Right lobe of liver (tissue), 4 donors: ENCODE data around the gene KSR2.

Experiments used
- POLR2A ChIP-seq: fragments of 450-650 bp; IDR thresholded peaks from one replicate; pipeline ENCODE4 v1.6.1; 2017; ENCODE audit warnings: antibody characterized with exemption, mild to moderate bottlenecking
- TF ChIP-seq, protein P1 (sequence below), 4 donors: fragments of 200-600 bp in 3 of 4; fragments of 450-650 bp in 1 of 4; IDR thresholded peaks; one replicate each; pipeline versions ENCODE4 v1.5.1 to v1.8.0; 2016 to 2022; ENCODE audit warnings: antibody characterized with exemption in 4 of 4, mild to moderate bottlenecking in 2 of 4
- donor health status: DM: no; HTN: no; CAD: no.
- donor health status: DM: no; HTN: no; CAD: no.
- donor health status: DM: no; HTN: yes; CAD: no.

DNA sequence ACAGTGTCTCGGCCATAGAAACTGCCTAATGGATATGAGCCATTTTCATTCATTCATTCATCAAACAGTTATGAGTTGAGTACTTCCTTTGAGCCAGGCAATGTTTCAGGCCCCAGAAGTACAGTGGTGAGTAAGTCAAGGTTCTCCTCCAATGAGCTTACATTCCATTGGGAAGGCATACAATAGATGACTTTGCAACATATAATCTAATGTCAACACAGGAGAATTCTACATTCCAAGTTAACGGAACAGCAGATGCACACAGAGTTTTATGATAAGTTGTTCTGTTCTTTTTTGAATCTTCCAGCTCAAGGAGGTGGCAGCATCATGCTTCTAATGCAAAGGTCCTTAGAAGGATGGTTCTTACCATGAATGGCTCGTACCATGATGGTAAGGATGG lies 44.5 kb upstream of the KSR2 start:
- TF ChIP-seq, protein P1, sequence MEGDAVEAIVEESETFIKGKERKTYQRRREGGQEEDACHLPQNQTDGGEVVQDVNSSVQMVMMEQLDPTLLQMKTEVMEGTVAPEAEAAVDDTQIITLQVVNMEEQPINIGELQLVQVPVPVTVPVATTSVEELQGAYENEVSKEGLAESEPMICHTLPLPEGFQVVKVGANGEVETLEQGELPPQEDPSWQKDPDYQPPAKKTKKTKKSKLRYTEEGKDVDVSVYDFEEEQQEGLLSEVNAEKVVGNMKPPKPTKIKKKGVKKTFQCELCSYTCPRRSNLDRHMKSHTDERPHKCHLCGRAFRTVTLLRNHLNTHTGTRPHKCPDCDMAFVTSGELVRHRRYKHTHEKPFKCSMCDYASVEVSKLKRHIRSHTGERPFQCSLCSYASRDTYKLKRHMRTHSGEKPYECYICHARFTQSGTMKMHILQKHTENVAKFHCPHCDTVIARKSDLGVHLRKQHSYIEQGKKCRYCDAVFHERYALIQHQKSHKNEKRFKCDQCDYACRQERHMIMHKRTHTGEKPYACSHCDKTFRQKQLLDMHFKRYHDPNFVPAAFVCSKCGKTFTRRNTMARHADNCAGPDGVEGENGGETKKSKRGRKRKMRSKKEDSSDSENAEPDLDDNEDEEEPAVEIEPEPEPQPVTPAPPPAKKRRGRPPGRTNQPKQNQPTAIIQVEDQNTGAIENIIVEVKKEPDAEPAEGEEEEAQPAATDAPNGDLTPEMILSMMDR (IDR thresholded peaks at IDR 0.05), result no peak
- no peak for TF ChIP-seq POLR2A
